K562 (cell line): ENCODE results near the gene LEMD1. TPM values are rescaled to one million over a fixed set of nuclear protein-coding genes. Genes with fewer than 3 reads are reported as not detected.

Experiments
- ATAC-seq: fragments of 200-7000 bp; cut with Tn5 transposase; 3 replicates; pipeline ENCODE4 v1.9.1; 2020; ENCODE audit warnings: moderate library complexity
- BruUV-seq: library from RNA; stranded (reverse); fragments of 400-500 nt; replicated peaks from 2 replicates; lab custom pipeline; 2021; lab: Mats Ljungman, UMichigan
- CTCF ChIA-PET: fragments of 300-600 bp; formaldehyde crosslinking; extraction: SDS; loops from one replicate; lab custom pipeline; 2021; ENCODE audit warnings: low intra/inter-chr PET ratio; lab: Yijun Ruan, JAX
- POLR2A ChIA-PET: fragments of 300-600, 350-650 bp; sonication (Branson Sonifier 250); formaldehyde crosslinking; extraction: SDS; loops from one replicate; lab custom pipeline; 2021; ENCODE audit warnings: antibody characterized with exemption, inconsistent platforms; lab: Yijun Ruan, JAX
- DNase-seq, 4 experiments: peaks; one replicate each; pipeline versions ENCODE4 v3.0.0 to v3.0.0-alpha.2; 2011 to 2018; ENCODE audit warnings: low spot score in 3 of 4, mixed read lengths in 3 of 4; ENCODE audit errors: extremely low read depth in 1 of 4
- FAIRE-seq: peaks from 2 replicates; lab custom pipeline; 2011; peaks lifted over from hg19 to GRCh38; lab: Jason Lieb, UNC
- H2AFZ ChIP-seq: 2 replicates; pipeline ENCODE4 v1.6.0; 2011; ENCODE audit warnings: low read depth, low read length, control low read depth, inconsistent platforms
- H3K27ac ChIP-seq: fragments of 200-600 bp; 3 replicates; pipeline ENCODE4 v1.8.0; 2011; ENCODE audit warnings: low read depth, mild to moderate bottlenecking, control low read depth, inconsistent platforms, low read length, moderate library complexity, mixed read lengths; ENCODE audit errors: extremely low read depth
- H3K27me3 ChIP-seq, 2 experiments: fragments of 300-600 bp in 1 of 2; 2 replicates in 1 of 2; 3 replicates in 1 of 2; pipeline versions ENCODE4 v1.6.0 to v1.8.0; 2011; ENCODE audit warnings: inconsistent platforms in 2 of 2, low read length in 2 of 2, mild to moderate bottlenecking in 1 of 2, mixed read lengths in 1 of 2, moderate library complexity in 1 of 2; ENCODE audit not compliant: control insufficient read depth in 2 of 2, insufficient read depth in 2 of 2
- H3K36me3 ChIP-seq: fragments of 300-600 bp; 3 replicates; pipeline ENCODE4 v1.8.0; 2011; ENCODE audit warnings: mild to moderate bottlenecking, low read length, inconsistent platforms; ENCODE audit not compliant: control insufficient read depth, insufficient read depth
- H3K4me1 ChIP-seq, 2 experiments: fragments of 200-600 bp in 1 of 2; replicated peaks in 1 of 2; 2 replicates in 1 of 2; 3 replicates in 1 of 2; pipeline versions ENCODE4 v1.5.1 to v1.8.0; 2011; ENCODE audit warnings: inconsistent platforms in 2 of 2, low read length in 2 of 2, mild to moderate bottlenecking in 1 of 2, mixed read lengths in 1 of 2, moderate library complexity in 1 of 2; ENCODE audit not compliant: control insufficient read depth in 2 of 2, insufficient read depth in 2 of 2
- H3K4me2 ChIP-seq: 2 replicates; pipeline ENCODE4 v1.6.1; 2011; ENCODE audit warnings: low read length, control low read depth, inconsistent platforms, mixed read lengths; ENCODE audit not compliant: insufficient read depth
- H3K4me3 ChIP-seq: fragments of 200-600 bp; sonication (generic), shearing (Covaris generic); 2 replicates; pipeline ENCODE4 v1.5.1; 2016; ENCODE audit warnings: control low read depth, inconsistent platforms
- H3K79me2 ChIP-seq: fragments of 200-600 bp; 3 replicates; pipeline ENCODE4 v1.8.0; 2011; ENCODE audit warnings: low read length, inconsistent platforms; ENCODE audit not compliant: control insufficient read depth, insufficient read depth
- H3K9ac ChIP-seq, 2 experiments: 2 replicates each; pipeline versions ENCODE4 v1.6.0 to v1.6.1; 2011; ENCODE audit warnings: low read depth in 2 of 2, low read length in 2 of 2, control low read depth in 1 of 2, inconsistent platforms in 1 of 2, mild to moderate bottlenecking in 1 of 2, mixed read lengths in 1 of 2; ENCODE audit not compliant: insufficient read depth in 1 of 2
- H3K9me1 ChIP-seq: one replicate; pipeline ENCODE4 v1.6.0; 2011; ENCODE audit warnings: inconsistent platforms, mild to moderate bottlenecking, low read length, moderate library complexity; ENCODE audit not compliant: control insufficient read depth, insufficient read depth
- H3K9me3 ChIP-seq: replicated peaks from 2 replicates; pipeline ENCODE4 v1.5.1; 2011; ENCODE audit warnings: low read depth, low read length, inconsistent platforms; ENCODE audit not compliant: control insufficient read depth, insufficient read depth
- H4K20me1 ChIP-seq: replicated peaks from 2 replicates; pipeline ENCODE4 v1.6.1; 2011; ENCODE audit warnings: low read length, inconsistent platforms, mixed read lengths; ENCODE audit not compliant: control insufficient read depth, insufficient read depth
- CTBP1 ChIP-seq: fragments of 450-650 bp; IDR thresholded peaks from 2 replicates; pipeline ENCODE4 v1.6.1; 2016; ENCODE audit warnings: borderline replicate concordance
- SNRNP70 ChIP-seq: fragments of 200-400 bp; formaldehyde crosslinking; optimal IDR thresholded peaks from 2 replicates; pipeline ENCODE3; 2017; ENCODE audit warnings: low read depth, low read length
- SREBF2 ChIP-seq: sonication (generic); formaldehyde crosslinking; IDR thresholded peaks from 2 replicates; pipeline ENCODE4 v1.4.0; 2020; ENCODE audit warnings: mild to moderate bottlenecking, missing genetic modification reagents
- ZBED1 ChIP-seq: IDR thresholded peaks from 2 replicates; pipeline ENCODE4 v1.6.1; 2014
- ZNF431 ChIP-seq: sonication (generic); formaldehyde crosslinking; IDR thresholded peaks from 2 replicates; pipeline ENCODE4 v1.8.0; 2022; ENCODE audit warnings: mild to moderate bottlenecking, missing genetic modification reagents
- WGBS: fragments of 100-300 bp; shearing (Covaris generic); methylation state at CpG from one replicate; pipeline ENCODE4 v1.1.6; 2016; ENCODE audit warnings: low coverage, mixed read lengths; ENCODE audit not compliant: insufficient coverage; ENCODE audit errors: missing lambda C conversion rate; 5-methylcytosine and 5-hydroxymethylcytosine counted together
- in situ Hi-C: fragments of 300-500 bp; cut with MboI; formaldehyde crosslinking; loops from 4 replicates; pipeline ENCODE4 v1.15.0; 2018; ENCODE audit warnings: inconsistent platforms, mixed read lengths
- intact Hi-C: fragments of 100-400 bp; cut with micrococcal nuclease; formaldehyde crosslinking; loops from 2 replicates; pipeline ENCODE4 v1.14.2; 2022
- polyA plus RNA-seq, 8 experiments: library from polyadenylated mRNA; depleted of rRNA in 4 of 8; stranded (reverse) in 5 of 8; unstranded in 3 of 8; fragments of >200 nt; fragmentation: Nextera tagmentation in 2 of 8; fragmentation: Illumina TruSeq in 1 of 8; extraction: Ambion mirVana in 2 of 8; extraction: Trizol in 1 of 8; gene quantifications; 2 replicates each; pipeline versions ENCODE4 v1.2.1 to v1.2.3, GENCODE V29; 2011 to 2014; ENCODE audit warnings: inconsistent platforms in 1 of 8, missing spikeins in 1 of 8
- total RNA-seq, 7 experiments: library from RNA; depleted of rRNA in 6 of 7; stranded (reverse); fragments of >200 nt in 6 of 7; fragmentation: Illumina TruSeq in 2 of 7; extraction: Trizol in 2 of 7; gene quantifications; 2 replicates each; pipeline versions ENCODE4 v1.2.1 to v1.2.3, GENCODE V29; 2011 to 2021; ENCODE audit warnings: low replicate concordance in 1 of 7
- TF ChIP-seq, protein P1 (sequence below): fragments of 200-400 bp; formaldehyde crosslinking; IDR thresholded peaks from 2 replicates; pipeline ENCODE4 v1.6.1; 2017; ENCODE audit warnings: mild to moderate bottlenecking, low read depth, low read length, moderate library complexity

LEMD1 gene
- total and polyA plus RNA-seq, 9 of the 15 experiments (the other 6 are each of a cell fraction or from before 2014, with no cell fraction given) = 0.11 to 2.4 (median 0.57) TPM; not detected in 1

DNA sequence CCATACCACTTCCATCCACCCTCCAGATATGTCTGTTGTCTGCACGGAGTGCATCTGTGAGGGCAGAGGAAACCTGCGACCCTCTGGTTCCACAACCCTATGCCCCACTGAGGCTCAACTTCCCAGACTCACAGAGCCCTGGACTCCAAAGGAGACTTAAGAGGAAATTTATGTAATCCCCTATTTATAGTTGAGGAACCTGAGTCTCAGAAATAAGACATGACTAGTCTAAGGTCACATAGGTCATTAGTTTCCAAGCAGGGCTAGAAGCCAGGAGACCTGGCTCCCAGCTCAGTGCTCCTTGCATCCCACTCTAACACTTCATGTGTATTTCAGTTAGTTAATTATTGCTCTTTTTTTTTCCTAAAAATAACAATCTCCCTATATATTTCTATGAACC lies 15.7 kb upstream of the LEMD1 start:
- H2AFZ ChIP-seq = no peak overlapping the region
- in situ Hi-C loops = no loop called here
- H3K4me1 ChIP-seq = peaks cover 10 to 15% of the 10 kb centered on the region in 2 experiments
- WGBS = 4% methylated on average over 2 of the region's 2 CpGs
- H3K9me3 ChIP-seq = no peaks in the 10 kb centered on the region
- H4K20me1 ChIP-seq = no peaks in the 10 kb centered on the region; the same call in 1 of the 2 replicates
- no peak for DNase-seq
- peaks cover 11 to 32% of the 10 kb centered on the region in 2 experiments; a peak in 3 of 5 replicates for H3K27me3 ChIP-seq
- no TSS peak for BruUV-seq
- H3K4me3 ChIP-seq = no peak overlapping the region
- no peak overlapping the region for H3K9ac ChIP-seq
- no peak overlapping the region for H3K27ac ChIP-seq
- CTCF ChIA-PET = interaction anchor here (1.2 kb wide), 1 partner anchor 47 kb away, joined by 3 read pairs; no protein-coding TSS in a partner anchor
- no peaks in the 10 kb centered on the region for H3K9me1 ChIP-seq
- TF ChIP-seq CTBP1 (no peak), SREBF2 (CRISPR knock-in tag) (no peak), ZNF431 (CRISPR knock-in tag) (no peak), SNRNP70 (no peak), ZBED1 (no peak)
- TF ChIP-seq, protein P1, sequence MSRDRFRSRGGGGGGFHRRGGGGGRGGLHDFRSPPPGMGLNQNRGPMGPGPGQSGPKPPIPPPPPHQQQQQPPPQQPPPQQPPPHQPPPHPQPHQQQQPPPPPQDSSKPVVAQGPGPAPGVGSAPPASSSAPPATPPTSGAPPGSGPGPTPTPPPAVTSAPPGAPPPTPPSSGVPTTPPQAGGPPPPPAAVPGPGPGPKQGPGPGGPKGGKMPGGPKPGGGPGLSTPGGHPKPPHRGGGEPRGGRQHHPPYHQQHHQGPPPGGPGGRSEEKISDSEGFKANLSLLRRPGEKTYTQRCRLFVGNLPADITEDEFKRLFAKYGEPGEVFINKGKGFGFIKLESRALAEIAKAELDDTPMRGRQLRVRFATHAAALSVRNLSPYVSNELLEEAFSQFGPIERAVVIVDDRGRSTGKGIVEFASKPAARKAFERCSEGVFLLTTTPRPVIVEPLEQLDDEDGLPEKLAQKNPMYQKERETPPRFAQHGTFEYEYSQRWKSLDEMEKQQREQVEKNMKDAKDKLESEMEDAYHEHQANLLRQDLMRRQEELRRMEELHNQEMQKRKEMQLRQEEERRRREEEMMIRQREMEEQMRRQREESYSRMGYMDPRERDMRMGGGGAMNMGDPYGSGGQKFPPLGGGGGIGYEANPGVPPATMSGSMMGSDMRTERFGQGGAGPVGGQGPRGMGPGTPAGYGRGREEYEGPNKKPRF = no peak
- TF ChIP-seq, all 486 proteins: peak for 0
- FAIRE-seq (no peak), ATAC-seq (no peak)
- intact Hi-C loops = loop anchor here (10.0 kb wide), 1 partner anchor 83 kb away; the partner anchor contains the start of gene KLHDC8A
- no peaks in the 10 kb centered on the region for H3K79me2 ChIP-seq
- POLR2A ChIA-PET = interaction anchor here (0.7 to 0.9 kb wide), 2 partner anchors 13 to 17 kb away, joined by 3 read pairs; no protein-coding TSS in a partner anchor
- H3K4me2 ChIP-seq = no peak overlapping the region
- H3K36me3 ChIP-seq = no peaks in the 10 kb centered on the region
